D721Med (cell line): ENCODE measurements around the gene OTUD1.
"Not testable (repeated sequence)": the region's sequence is repeated elsewhere in the genome, so short reads cannot be mapped to it uniquely, and the experiment has no call there.

Experiments
- DNase-seq: peaks from one replicate; pipeline ENCODE4 v3.0.0; 2011; ENCODE audit warnings: low spot score; ENCODE audit not compliant: insufficient read length
- FAIRE-seq: peaks from 2 replicates; lab custom pipeline; 2011; peaks lifted over from hg19 to GRCh38; lab: Jason Lieb, UNC
- TF ChIP-seq, protein P1 (sequence below): IDR thresholded peaks from 2 replicates; pipeline ENCODE4 v1.5.1; 2012; ENCODE audit warnings: mild to moderate bottlenecking, control low read depth; ENCODE audit not compliant: insufficient read depth; ENCODE audit errors: missing control alignments

Gene OTUD1, protein sequence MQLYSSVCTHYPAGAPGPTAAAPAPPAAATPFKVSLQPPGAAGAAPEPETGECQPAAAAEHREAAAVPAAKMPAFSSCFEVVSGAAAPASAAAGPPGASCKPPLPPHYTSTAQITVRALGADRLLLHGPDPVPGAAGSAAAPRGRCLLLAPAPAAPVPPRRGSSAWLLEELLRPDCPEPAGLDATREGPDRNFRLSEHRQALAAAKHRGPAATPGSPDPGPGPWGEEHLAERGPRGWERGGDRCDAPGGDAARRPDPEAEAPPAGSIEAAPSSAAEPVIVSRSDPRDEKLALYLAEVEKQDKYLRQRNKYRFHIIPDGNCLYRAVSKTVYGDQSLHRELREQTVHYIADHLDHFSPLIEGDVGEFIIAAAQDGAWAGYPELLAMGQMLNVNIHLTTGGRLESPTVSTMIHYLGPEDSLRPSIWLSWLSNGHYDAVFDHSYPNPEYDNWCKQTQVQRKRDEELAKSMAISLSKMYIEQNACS

DNA sequence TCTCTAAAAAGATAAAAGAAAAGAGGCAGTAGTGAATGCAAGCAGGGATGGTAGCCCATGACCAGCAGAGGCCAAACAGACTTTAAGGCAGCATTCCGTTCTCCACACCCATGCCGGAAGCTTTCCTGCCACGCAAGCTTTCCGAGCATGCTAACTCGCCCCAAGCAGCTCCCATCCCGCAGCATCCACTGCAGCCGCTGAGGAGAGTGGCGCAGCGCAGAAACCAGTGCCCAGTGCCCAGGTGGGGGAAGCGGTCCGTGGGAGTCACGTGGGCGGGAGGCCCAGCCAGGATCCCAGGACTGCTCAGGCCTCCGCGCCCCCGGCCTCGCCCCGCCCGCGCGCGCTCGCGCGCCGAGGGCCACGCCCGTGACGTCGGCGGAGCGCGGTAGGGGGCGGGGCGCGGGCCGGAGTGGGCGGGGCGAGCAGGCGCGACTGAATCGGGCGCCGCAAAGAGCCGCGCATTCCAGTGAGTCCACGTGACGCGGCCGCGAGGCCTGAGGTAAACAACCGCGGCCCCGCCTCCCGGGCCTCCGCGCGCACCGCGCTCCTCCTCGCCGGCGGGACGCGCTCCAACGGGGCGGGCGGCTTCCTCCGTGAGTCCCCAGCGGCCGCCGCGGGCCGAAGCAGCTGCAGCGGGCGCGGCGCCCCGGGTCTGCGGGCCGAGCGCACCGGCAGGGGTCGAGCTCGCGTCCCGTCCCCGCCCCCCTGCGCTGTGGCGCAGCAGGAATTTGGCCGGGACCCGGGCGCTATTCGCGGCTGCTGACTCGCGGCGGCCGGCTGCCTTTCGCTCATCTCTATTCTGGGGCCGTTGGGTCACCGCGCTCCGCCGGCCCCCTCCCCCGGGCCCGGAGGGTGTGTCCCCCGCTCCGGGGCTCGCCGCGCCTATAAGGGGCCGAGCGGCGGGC, at the start of gene OTUD1:
OTUD1 (plus strand) TSS at position 529 of the 905 bp plus-strand sequence. CDS start 383 bp downstream, outside the sequence.
- DNase-seq (peak; percentile 67), FAIRE-seq (no peak)
- TF ChIP-seq, protein P1, sequence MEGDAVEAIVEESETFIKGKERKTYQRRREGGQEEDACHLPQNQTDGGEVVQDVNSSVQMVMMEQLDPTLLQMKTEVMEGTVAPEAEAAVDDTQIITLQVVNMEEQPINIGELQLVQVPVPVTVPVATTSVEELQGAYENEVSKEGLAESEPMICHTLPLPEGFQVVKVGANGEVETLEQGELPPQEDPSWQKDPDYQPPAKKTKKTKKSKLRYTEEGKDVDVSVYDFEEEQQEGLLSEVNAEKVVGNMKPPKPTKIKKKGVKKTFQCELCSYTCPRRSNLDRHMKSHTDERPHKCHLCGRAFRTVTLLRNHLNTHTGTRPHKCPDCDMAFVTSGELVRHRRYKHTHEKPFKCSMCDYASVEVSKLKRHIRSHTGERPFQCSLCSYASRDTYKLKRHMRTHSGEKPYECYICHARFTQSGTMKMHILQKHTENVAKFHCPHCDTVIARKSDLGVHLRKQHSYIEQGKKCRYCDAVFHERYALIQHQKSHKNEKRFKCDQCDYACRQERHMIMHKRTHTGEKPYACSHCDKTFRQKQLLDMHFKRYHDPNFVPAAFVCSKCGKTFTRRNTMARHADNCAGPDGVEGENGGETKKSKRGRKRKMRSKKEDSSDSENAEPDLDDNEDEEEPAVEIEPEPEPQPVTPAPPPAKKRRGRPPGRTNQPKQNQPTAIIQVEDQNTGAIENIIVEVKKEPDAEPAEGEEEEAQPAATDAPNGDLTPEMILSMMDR = no peak

DNA sequence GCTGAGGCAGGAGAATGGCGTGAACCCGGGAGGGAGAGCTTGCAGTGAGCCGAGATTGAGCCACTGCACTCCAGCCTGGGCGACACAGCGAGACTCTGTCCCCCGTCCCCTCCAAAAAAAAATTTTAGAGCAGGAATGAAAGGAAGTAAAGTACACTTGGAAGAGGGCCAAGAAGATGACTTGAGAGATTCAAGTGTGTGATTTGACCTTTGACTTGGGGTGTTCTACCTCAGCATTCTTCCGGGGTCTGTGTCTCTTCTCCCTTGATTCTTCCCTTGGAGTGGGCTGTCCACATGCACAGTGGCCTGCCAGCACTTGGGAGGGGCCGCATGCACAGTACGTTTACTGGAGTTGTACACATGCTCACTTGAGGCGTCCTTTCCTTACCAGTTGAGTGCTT, 48.5 kb upstream of the OTUD1 start:
- not testable (repeated sequence) for FAIRE-seq, DNase-seq

DNA sequence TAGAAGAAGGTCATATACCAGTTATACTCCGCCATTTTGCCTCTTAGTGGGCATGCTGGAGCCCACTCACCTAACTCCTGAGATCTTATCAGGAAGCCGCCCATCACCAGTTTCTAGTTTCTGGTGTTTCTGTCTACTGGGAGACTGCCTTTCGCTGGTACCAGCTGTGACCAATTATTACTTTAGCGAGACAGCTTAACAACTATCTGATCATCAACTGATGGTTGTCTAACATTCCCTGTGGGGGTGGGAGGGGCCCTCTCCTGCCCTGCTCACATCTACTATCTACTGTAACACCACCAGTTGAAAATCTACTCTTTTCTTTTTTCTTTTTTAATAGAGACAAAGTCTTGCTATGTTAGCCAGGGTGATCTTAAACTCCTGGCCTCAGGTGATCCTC, 48.1 kb upstream of the OTUD1 start:
- FAIRE-seq (no peak), DNase-seq (no peak)
- TF ChIP-seq, protein P1 = no peak

DNA sequence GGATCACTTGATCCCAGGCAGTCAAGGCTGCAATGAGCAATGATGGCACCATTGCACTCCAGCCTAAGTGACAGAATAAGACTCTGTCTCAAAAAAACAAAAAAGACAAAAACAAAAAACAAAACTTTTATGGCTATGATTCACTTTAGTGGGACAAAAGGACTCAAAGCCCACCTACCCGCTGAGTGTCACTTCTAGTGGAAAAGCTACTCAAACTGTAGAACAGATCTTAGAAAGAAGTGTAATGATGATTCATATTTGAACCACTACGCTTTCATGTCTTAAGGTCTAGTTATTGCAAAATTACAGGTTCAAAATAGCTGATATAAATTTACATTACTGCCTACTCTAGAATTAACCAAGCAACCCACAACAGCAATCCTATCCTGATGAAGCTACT, 47.1 kb upstream of the OTUD1 start:
- TF ChIP-seq, protein P1 = no peak
- no peak for FAIRE-seq
- DNase-seq = no peak

DNA sequence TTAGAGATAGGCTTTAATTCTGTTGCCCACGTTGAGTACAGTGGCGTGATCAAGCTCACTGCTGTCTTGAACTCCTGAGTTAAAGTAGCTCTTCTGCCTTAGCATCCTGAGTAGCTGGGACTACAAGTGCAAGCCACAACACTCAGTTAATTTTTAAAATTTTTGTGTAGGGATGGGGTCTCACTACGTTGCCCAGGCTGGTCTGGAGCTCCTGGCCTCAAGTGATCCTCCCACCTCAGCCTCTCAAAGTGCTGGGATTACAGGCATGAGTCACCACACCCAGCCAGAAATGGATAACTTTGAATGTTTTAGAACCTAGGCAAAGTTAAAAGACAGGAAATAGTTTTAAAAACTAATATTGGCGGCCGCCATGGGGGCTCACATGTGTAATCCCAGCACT, 43.9 kb upstream of the OTUD1 start:
- DNase-seq (no peak), FAIRE-seq (no peak)
- TF ChIP-seq, protein P1 = no peak

DNA sequence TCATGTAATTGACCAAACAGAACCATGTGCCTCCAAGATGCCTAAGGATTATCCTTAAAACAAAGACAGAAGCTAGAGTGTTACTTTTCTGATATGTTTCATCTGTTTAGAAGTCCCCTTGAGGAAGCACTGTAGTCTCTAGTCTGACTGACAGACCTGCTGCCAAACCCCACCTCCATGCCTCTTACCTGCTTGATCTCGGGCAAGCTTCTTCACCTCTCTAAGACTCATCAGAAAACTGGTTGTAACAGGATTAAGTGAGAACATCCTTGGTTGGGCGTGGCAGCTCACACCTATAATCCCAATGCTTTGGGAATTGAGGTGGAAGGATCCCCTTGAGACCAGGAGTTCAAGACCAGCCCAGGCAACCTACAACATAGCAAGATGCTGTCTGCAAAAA, 42.2 kb upstream of the OTUD1 start:
- DNase-seq (no peak), FAIRE-seq (no peak)
- TF ChIP-seq, protein P1 = no peak

DNA sequence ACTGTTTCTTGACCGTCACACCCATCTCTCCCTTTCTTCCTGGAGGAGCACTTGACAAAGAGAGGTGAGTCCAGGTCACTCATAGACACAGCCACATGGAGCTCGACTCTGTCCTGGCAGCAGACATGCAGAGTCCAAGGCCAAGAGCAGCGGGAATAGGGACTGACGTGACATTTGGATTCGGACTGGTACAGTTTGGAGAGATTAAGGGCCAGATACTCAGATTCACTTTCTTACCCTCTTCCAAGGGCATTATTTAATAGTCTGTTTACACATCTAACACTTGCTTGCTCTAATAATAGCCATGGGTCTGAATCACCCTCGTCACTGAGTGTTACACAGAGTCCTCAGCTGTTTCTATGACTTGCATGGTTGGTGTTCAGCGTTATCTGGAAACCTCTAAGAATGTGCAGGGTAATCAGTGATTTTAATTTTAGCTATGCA, 39.2 kb upstream of the OTUD1 start:
- TF ChIP-seq, protein P1 = no peak
- FAIRE-seq = no peak

More for the DNA sequence above, 39.2 kb upstream of the OTUD1 start:
- DNase-seq = no peak
